ENCODE data around the gene MICALL2. TPM values are rescaled to one million over a fixed set of nuclear protein-coding genes. Genes with fewer than 3 reads are reported as not detected.

MICALL2 gene
- total RNA-seq, 4 donors from 2014 or later = 1.8 to 19.7 (median 12.6) TPM

DNA sequence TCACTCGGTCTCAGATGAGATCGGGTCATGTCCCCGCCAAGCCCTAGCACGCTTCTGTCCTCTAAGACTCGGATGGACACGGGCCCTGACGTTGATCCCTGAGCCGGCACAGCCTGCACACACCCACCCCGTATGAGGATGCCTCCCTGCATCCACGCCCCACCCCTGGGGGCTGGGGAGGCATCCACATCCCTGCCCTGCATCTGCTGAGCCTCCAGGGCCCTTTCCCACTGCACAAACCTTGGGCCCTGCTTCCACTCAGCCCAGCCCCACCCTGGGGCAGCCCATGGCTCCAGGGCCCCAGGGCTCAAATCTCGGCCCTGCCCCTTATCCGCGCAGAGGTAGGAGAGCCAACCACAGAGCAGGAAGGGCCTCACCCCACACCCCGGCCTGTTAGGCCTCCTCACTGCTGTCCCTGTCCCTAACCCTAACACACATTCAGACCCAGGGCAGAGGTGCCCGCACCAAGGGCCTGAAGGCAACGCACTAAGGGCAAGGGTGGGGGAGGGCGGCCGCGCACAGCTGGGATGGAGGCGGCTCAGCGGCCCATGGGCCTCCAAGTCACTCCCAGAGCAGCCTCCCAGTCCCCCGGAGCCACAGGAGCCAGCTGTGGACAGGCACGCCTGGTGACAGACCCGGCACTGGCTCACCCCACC lies 9.5 kb upstream of the MICALL2 start:
- Histone ChIP-seq H3K36me3 (no peaks in the 10 kb centered on the region), H3K27me3 (no peaks in the 10 kb centered on the region), H3K4me1 (peaks cover 0 to 7% of the 10 kb centered on the region in 2 donors), H3K9me3 (no peaks in the 10 kb centered on the region), H3K27ac (no peak overlapping the region), H3K4me3 (no peak overlapping the region)
- TF ChIP-seq POLR2A (IDR thresholded peaks at IDR 0.05) = no peak
- TF ChIP-seq, protein P1, sequence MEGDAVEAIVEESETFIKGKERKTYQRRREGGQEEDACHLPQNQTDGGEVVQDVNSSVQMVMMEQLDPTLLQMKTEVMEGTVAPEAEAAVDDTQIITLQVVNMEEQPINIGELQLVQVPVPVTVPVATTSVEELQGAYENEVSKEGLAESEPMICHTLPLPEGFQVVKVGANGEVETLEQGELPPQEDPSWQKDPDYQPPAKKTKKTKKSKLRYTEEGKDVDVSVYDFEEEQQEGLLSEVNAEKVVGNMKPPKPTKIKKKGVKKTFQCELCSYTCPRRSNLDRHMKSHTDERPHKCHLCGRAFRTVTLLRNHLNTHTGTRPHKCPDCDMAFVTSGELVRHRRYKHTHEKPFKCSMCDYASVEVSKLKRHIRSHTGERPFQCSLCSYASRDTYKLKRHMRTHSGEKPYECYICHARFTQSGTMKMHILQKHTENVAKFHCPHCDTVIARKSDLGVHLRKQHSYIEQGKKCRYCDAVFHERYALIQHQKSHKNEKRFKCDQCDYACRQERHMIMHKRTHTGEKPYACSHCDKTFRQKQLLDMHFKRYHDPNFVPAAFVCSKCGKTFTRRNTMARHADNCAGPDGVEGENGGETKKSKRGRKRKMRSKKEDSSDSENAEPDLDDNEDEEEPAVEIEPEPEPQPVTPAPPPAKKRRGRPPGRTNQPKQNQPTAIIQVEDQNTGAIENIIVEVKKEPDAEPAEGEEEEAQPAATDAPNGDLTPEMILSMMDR (IDR thresholded peaks at IDR 0.05) = no peak
- intact Hi-C loops (cut with DNase I; ENCODE audit: low total_unique reads) = no loop called here
- no peak for DNase-seq

DNA sequence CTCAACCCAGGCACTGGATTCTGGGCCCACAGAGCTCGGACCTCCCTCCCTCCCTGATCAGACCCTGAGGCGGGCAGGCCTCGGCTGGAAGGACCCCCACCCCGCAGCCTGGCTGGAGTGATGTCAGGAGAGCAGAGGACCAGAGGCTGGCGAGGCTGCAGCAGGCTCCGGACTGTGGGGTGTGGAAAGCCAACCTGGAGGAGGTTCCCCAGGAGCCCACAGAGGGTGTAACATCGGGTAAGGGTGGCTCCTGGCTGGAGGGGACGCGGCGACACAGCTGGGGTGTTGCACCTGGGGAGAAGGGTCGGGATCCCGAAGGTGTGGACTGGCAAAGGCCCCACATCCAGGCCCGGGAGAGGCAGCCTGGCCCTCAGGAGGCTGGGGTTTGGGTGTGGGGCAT lies 8.9 kb upstream of the MICALL2 start:
- no peak for DNase-seq
- Histone ChIP-seq H3K27ac (no peak overlapping the region), H3K4me3 (no peak overlapping the region), H3K27me3 (no peaks in the 10 kb centered on the region), H3K9me3 (no peaks in the 10 kb centered on the region), H3K36me3 (no peaks in the 10 kb centered on the region), H3K4me1 (peaks cover 0 to 7% of the 10 kb centered on the region in 2 donors)
- TF ChIP-seq, protein P1 (IDR thresholded peaks at IDR 0.05) = no peak
- TF ChIP-seq POLR2A (IDR thresholded peaks at IDR 0.05) = no peak
- intact Hi-C loops (cut with DNase I; ENCODE audit: low total_unique reads) = no loop called here

DNA sequence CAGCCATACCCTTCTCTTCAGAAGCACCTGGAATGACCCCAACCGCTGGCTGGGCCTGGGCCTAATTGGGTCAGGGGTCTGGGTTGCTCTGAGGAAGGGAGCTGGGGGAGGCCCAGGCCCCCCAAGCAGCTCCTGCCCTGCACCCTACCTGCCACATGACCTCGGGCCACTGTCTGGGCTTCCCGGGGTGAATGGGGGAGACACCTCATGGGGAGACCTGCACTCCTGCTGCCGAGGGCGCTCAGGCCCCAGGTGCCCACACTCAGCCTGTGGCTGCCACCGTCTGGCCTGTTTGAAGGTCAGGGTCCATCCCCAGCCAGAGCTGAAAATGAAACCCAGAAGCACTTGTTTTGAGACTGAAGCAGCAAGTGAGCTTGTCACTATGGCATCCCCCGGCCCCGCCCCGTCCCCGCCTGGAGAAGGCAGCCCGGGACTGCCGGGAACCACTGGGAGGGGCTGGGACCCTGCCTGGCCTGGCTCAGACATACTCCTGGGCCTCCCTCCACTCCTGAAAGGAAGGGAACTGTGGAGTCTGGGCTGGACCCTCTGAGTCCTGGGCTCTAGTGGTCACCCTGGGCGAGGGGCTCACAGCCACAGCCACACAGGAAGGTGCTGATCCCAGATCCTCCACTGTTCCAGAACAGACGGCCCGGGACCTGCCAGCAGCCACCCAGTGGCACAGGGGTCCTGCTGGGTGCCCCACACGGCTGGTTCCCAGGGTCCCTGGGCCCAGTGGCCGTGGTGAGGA lies 7.4 kb upstream of the MICALL2 start:
- Histone ChIP-seq H3K4me1 (peaks cover 0 to 7% of the 10 kb centered on the region in 2 donors), H3K27me3 (no peaks in the 10 kb centered on the region), H3K9me3 (no peaks in the 10 kb centered on the region), H3K27ac (peak overlapping the region; percentile 12 to 56), H3K36me3 (no peaks in the 10 kb centered on the region), H3K4me3 (no peak overlapping the region)
- TF ChIP-seq, protein P1 (IDR thresholded peaks at IDR 0.05) = no peak
- no peak for TF ChIP-seq POLR2A (IDR thresholded peaks at IDR 0.05)
- intact Hi-C loops (cut with DNase I; ENCODE audit: low total_unique reads) = no loop called here
- peak; percentile 62 to 66 for DNase-seq

DNA sequence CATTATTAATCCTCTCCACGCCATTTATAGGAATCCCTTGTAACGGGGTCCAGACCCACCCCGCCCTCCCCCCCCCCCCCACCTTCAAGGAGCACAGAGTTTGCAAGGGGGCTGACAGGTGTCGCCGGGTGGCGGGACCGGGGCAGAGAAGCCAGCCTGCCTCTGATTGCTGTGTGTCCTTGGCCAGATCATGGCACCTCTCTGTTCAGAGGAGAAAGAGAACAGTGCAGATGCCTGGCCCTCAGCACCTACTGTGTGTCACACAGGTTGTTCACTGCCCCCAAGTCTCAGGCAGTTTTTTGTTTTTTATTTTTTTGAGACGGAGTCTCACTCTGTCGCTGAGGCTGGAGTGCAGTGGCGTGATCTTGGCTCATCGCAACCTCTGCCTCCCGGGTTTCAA lies 5.4 kb upstream of the MICALL2 start:
- intact Hi-C loops (cut with DNase I; ENCODE audit: low total_unique reads) = no loop called here
- H3K4me1 ChIP-seq = peaks cover 0 to 10% of the 10 kb centered on the region in 2 donors

More for the DNA sequence above, 5.4 kb upstream of the MICALL2 start:
- DNase-seq = no peak
- Histone ChIP-seq H3K27me3 (no peaks in the 10 kb centered on the region), H3K9me3 (no peaks in the 10 kb centered on the region), H3K36me3 (no peaks in the 10 kb centered on the region), H3K27ac (no peak overlapping the region), H3K4me3 (no peak overlapping the region)
- TF ChIP-seq, protein P1 (IDR thresholded peaks at IDR 0.05) = no peak

Measured in uterus (tissue), 4 donors.